ENCODE data around the gene ECPAS.

GRCh38 chr9:111475195-111475594, 9.0 kb downstream of the ECPAS start:
- TF ChIP-seq YY1 (IDR thresholded peaks at IDR 0.05; ENCODE audit: insufficient read depth, insufficient read length) (no peak), SUZ12 (IDR thresholded peaks at IDR 0.05; ENCODE audit: extremely low read depth, insufficient read depth, insufficient read length) (no peak)

Measured in NT2/D1 (cell line).